ENCODE data around the gene PLA2G4B.
A peak's percentile ranks its signal among the peaks of the same experiment; 100 is the strongest.

PLA2G4B gene, protein sequence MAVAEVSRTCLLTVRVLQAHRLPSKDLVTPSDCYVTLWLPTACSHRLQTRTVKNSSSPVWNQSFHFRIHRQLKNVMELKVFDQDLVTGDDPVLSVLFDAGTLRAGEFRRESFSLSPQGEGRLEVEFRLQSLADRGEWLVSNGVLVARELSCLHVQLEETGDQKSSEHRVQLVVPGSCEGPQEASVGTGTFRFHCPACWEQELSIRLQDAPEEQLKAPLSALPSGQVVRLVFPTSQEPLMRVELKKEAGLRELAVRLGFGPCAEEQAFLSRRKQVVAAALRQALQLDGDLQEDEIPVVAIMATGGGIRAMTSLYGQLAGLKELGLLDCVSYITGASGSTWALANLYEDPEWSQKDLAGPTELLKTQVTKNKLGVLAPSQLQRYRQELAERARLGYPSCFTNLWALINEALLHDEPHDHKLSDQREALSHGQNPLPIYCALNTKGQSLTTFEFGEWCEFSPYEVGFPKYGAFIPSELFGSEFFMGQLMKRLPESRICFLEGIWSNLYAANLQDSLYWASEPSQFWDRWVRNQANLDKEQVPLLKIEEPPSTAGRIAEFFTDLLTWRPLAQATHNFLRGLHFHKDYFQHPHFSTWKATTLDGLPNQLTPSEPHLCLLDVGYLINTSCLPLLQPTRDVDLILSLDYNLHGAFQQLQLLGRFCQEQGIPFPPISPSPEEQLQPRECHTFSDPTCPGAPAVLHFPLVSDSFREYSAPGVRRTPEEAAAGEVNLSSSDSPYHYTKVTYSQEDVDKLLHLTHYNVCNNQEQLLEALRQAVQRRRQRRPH

DNA sequence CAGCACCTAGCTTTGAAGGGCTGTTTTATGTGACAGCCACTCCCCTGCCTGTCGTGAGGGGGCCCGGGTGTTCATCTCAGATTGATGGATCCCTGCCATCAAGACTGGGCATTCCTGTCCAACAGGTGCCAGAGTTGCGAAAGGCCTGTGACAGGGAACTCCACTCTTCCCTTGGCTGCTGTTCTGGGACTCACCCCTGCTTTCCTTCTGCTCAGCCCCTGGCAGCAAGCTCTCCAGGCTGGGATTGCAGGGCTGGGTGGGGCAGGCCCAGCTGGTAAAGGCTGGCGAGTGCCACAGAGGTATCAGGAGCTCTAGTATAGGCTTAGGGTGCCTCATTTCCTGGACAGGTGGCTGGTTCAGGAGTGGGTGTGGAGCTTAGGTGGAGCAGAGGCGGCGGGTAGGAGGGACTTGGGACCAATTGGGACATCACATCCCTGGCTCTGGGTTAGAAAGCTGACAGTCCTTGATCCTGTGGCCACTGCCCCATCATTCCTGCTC, at the start of gene PLA2G4B:
PLA2G4B (plus strand) TSS at position 448 of the 498 bp plus-strand sequence. CDS start 67 bp downstream, outside the sequence.
- no peak for DNase-seq

DNA sequence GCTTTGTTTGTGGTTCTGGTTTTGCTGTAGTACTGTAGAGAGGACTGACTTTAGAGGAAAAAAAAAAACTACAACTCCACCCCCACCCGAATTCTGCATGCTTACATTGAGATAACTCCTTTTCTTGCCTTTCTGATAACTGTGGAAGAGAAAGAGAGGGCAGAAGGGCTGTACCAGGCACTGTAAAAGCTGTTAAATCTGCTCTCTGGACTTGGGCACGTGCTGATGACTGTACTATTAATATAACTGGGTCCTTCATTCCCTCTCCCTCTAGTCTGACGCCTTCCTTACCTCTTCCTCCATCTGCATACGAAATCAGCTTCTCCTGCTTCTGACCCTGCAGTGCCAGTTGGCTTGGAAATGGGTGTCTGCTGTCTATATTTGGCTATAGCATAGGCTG, 49.4 kb upstream of the PLA2G4B start:
- DNase-seq, result no peak

DNA sequence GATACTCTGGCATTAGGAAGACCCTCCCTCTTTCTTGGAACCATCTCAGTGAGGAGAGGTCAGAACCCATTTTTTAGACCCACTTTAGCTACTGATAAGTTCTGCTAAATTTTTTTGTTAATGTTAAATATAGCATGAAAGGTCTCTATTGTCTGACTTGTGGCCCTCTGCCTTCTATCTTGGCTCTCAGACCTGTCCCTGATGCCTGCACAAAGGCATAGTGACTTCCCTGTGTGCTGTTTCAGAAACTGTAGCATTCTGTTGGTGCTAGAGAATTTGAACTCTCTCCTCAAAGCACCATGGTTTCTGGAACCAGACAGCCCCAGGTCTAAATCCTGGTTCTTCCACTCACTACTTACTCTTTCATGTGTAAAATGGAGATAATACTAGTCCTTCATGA, 49.0 kb upstream of the PLA2G4B start:
- no peak for DNase-seq

DNA sequence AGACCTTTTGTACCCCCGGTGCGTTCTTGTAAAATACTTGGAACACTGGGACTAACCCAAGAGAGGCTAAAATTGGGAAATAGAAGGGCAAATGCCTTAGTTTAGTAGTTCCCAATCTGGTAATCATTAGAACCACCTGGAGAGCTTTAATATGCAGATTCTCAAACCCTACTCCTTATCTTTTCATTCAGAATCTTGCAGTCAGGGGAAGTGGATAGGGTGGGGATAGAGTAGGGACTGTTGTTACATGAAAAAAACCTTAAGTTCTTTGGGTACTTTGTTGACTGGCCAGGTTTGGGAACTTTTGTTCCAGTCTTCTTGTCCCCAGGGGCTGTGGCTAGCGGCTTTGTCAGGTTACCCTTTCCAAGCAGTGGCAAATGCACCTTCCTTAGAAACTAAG, 48.5 kb upstream of the PLA2G4B start:
- DNase-seq, result no peak

DNA sequence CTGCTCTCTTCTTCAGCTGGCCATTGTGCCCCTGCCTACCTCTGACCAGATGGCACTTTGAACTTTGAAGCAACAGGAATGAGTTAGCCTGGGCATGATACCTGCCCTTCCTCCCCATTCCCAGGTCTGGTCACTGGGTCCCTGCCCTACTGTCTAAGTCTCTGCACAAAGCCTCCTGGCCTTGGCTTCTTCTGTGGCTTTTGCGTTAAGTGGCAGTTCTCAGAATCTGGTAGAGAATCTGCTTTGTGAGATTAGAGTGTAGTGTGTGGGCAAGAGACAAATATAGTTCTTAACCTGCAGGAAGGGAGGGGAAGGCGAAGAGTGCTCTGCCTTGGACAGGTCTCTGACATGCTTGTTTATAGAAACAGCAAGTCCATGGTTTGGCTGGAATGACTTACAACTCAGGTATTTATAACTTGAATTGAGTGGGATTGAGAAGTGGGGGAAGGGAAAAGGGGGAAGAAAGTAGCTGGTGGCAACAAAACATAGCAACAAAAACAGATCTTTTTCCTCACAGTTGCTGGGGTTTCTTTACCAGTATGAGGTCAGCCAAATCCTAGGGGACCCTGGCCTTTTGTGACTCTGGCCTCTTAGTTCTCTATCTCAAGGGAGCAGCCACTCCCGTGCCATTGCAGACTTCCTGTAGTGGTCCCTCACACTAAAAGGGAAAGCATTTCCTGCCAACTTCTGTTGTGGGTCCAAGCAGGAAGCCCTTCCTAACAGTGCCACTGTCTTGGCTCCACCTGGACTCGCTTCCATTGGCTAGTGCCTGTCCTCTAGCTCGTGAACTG, 47.7 kb upstream of the PLA2G4B start:
- peak; percentile 65 for DNase-seq

DNA sequence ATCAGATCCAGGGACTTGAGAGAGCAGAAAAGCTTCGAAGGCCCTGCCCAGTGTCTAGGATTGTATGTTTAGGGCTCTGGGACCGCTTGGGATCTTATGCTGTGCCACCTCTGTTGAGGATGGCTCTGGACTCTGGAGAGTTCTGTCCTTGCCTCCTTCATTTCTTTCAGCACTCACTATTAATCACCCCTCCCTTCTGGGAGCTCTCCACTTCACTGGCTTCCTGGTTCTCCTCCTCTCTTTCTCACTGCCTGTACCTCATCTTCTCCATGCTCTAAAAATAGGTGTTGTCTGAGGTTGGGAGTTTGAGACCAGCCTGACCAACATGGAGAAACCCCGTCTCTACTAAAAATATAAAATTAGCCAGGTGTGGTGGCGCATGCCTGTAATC, 47.1 kb upstream of the PLA2G4B start:
- no peak for DNase-seq

DNA sequence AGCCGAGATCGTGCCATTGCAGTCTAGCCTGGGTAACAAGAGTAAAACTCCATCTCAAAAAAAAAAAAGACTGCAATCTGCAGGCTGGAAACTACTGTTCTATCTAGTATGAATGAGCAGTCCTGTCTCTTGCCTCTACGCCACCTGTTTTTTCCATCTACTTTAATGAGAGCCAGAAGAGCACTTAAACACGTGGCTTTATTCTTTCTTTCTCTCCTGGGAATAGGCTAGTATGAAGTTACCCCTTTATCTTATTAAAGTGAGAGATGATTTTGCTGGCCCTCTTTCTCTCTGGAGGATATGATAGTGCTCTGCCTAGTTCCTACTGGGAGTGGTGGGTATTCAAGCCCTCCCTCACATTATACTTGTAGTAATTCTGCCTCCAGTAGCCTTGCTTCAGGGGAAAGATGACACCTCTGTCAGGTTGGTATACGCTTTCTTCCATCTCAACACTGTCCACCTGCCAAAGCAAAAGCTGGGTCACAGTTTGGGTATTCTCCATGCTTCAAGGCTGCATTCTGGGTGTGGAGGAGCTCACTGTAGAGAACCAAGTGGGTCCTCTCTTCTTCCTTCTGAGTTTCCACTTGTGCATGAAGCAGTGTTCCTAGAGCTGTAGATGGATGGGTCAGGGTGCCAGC, 46.5 kb upstream of the PLA2G4B start:
- no peak for DNase-seq

DNA sequence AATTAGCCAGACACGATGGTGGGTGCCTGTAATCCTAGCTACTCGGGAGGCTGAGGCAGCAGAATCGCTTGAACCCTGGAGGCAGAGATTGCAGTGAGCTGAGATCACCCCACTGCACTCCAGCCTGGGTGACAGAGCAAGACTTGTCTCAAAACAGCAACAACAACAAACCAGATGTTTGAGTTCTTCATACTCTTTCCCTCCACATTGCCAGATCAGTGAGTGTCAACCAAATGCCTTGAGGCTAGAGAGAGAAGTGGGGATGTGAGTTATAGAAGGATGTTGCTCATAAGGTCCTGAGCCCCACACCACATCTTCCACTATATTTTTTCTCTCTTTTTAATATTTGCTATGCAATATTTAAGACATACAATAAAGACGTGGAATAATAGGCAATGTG, 44.6 kb upstream of the PLA2G4B start:
- DNase-seq, result peak; percentile 21

DNA sequence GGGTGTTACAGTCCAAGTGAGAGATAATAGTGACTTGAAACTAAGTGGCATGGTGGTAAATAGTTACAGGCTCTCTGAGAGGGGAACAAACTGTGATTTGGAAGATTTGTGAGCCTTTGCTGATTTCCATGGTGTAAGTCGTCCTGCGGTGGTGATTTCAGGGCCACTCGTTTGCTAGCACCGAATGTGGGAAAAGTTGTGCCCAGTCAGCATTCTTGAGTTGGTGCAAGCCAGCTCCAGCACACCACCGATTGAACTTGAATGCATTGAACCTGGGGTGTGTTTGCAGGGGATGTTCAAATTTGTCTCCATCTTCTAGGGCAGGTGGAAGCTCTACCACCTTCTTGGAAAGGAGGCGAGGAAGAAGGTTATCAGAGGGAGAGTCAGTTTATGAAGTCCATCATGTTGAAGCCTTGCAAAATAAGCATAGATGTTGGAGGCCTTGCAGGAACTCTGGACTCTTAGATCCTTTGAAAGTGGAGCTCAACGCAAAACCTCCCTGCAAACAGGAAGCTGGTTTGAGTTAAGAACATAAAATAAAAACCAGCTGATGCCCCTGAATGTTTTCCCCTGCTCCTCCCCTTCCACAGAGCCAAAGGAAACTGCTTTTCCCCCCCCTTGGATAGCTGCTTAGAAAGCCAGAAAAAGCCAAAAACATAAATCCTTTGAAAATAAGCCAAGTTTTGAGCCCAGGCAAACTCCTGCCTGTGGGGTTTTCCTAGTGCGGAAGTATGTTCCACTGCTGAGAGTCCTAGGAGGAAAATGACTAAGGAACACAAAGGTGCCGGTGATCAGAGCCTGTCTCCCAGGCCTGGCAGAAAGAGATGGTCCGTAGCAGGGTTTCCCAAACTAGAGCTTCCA, 42.4 kb upstream of the PLA2G4B start:
- DNase-seq, result peak; percentile 89

DNA sequence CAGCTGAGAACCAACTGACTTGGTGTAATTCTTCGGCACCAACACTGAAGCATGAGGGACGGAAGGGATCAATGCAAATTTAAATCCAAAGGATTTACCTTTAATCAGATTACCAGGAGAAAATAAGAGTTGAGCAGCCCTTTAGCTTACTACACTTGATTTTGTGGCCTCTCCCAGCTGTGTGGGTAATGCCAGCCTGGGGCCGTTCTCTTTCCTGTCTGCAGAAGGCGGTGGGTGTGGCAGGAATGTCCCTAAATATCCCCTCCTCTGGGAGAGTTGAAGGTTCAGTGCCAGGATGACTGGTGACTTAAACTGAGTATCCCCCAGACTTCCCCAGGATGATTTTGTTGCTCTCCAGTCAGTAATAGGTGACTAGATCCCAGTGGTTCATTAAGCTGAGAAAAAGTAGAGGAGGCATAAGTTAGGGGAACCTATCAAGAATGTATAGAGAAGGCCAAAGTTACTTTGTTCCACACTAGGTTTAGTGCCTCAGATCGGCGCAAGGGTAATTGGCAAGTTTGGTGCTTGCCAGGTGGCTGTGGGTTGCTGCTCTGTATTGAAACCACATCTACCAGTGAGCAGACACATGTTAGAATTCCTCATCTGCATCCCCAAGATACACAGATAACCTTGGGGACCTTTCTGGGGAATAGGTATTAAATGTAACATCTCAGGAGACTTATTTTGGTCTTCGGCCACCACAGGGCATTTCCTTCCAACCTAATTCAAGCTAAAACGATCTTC, 41.3 kb upstream of the PLA2G4B start:
- DNase-seq, result no peak

DNA sequence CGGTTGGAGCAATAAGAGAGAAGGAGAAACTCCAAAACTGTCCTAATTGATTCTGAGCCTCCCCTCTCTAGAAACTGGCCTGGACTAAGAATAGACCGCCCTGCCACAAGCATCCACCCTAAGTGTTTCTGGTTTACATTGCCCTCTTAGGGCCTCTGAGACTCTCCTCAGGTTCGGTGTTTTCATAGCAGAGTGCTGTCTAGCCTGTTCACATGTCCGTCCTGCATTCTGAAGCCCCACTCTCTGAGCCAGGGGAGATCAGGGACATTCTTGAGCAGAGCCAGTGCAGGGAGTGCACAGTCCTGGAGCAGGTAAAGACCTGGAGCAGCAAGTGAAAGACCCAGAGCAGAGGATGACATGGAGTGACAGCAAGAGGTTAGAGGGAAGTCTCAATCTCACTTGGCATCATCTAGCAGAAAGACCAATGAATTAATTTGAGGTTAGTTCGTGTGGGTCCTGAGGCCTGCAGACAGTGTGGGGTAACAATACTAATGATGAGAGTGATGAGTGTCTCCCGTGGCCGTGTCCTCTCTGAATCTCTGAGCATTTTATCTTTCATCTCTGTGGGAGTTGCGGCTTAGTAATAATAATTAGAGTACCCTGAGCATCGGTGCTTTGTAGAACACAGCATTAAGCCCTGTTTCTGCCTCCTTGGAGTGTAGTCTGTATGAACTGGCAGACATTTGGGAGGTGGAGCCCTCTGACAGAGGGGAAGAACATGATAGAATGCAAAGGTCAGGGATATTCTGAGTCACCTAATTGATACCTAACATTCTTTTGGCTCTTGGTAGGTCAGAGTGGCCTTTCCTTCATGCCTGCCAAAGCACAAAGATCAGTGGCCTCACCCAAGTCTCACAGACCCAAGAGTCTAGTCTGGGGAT, 39.8 kb upstream of the PLA2G4B start:
- DNase-seq, result no peak

DNA sequence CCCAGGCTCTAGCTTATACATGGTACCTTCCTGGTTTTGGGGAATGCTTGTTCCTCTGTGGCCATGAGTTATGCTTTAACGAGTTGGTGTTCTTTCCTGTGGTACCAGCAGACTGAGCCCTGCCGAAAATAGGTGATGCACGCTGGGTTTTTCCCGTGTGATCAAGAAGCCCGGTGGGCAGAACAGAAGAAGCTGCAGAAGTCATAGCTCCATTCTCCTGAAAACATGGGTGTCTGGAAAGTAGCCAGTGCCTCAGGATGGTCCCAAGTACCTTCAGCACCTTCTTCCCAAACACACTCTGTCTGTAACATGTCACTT, 39.2 kb upstream of the PLA2G4B start:
- no peak for DNase-seq

DNA sequence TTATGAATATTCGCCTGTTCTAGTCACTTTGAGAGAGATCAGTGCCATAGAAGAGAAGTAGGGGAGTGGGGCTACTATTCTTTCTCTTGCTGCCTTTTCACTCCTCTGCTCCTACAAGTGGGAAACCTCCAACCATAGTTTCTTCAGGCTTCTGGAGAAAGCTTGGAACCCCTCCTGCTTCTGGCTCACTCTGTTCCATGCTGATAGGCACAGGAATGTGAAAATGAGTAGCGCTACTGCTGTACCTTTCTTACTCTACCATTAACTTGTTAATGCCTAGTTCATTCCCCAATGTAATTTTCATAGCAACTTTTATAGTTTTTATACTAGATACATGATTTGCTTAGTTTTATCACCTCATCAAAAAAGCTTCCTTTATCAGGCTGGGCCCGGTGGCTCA, 37.5 kb upstream of the PLA2G4B start:
- no peak for DNase-seq

DNA sequence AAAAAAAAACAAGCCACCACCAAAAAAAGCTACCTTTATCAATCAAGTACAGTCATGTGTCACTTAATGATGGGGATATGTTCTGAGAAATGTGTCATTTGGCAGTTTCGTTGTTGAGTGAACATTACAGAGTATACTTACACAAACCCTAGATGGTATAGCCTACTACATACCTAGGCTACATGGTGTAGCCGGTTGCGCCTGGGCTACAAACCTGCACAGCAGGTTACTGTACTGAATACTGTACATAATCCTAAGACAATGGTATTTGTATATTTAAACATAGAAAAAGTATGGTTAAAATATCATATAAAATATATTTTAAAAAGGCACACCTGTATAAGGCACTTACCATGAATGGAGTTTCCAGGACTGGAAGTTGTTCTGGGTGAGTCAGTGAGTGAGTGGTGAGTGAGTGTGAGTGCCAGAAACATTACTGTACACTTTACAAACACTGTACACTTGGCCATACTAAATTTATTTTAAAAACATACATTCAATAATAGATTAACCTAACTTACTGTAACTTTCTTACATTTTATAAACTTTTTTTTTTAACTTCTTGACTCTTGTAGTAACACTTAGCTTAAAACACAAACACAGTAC, 36.7 kb upstream of the PLA2G4B start:
- DNase-seq, result peak; percentile 36

DNA sequence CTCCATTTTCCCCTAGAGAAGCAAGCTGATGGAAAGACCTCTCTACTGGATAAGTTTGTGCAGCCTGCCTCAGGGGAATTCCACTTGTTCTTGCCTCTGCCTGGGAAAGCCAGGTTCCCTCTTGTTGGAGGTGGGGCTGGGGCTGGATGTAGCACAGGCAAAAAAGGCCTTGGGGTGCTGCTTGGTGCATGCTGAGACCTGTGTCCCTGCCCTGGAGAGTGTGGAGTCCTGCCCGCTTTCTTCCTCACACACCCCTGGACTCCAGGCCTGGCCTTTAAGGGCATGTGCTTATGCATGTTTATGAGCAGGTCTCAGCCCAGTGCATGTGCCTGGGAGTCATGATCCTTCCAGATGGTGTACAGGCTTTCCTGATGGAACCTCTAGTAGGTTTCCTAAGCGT, 34.3 kb upstream of the PLA2G4B start:
- no peak for DNase-seq

DNA sequence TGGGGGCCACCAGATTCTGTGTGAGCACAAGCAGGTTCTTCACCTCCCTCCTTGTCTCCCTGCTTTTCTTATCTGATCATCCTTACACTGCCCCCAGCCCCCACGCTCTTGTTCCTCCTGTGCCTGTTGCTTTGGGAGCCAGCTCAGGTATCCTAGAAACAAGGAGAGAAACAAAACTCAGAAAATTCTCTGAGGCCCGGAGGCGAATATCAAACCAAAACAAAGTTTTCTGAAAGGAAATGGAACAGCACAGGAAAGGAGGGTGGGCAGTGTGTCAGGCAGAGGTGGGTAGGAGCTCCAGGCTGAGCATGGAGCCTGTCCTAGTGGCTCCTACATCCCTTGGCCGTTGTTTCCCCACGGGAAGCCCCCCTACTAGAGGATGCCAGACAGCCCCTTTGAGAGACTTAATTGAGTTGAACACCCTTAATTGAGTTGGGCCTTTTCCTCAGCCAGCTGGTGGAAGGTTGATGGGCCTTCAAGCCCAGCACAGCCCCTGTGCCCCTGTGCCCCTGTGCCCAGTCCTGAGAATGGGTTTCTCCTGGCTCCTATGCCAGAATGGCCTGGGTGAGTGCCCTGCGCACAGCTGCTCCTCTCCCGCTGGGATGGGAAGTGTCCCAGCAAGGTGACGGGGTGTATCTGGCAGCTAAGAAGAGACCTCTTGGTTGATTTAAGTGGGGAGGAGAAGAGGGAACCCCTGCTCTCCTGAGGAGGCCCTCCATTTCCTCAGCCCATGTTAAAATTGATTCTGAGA, 33.6 kb upstream of the PLA2G4B start:
- no peak for DNase-seq

DNA sequence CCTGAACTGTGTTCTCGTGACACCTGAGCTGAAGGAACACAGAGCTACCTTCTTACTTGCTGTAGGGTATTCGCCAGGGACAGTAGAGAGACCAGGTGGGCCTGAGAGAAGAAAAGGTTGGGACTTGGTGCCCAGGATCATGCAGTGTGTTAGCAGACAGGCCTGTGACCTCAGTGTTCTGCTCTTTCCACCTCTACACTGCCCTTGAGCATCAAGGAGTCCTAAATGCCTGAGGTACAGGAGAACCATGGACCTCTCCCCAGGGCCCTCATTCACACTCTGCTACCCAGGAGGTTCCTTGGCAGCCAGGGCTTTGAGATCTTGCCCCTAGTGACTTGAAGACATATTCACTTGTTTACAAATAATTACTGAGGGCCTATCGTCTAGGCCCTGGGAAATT, 32.9 kb upstream of the PLA2G4B start:
- no peak for DNase-seq

DNA sequence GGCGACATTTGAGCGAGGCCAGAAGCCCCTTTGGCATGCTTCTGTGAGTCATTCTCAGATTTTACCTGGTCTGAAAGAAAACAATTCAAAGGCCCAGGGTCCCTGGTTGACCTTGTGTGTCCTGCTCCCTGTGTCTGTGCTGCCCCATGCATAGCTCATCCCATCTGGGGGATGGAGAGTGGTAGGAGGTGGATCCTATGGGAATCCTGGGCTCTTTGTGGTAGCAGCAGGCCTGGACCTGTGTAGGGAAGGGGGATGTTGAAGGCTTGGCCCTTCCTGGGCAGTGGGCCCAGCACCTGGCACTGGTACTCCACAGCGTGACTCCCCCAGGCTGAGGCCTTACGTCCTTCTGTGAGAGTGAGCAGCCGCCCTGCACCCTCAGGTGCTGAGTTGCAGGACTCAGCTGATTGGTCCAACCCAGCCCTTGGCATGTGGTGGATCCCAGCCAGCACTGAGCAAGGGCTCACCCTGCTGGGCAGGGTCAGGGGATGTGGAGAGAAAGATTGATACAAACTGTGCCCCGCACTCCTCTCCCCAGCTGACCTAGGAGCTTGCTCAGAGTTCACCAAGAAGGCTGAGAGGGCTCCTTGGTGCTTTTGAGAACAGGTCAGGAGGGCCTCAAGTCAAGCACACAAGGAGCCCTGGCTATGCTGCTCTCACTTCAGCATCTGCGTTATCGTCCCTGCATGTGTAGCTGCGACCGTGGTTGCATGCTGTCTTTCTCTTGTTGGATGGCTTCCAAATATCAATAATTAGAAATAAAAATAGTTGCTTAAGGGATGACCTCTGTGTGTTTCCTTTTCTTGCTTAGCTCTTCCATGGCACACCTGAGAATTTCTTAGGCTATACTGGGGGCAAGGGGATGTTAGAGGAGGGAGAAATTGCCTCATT, 32.1 kb upstream of the PLA2G4B start:
- no peak for DNase-seq
